Subcutaneous abdominal adipose tissue (tissue), 5 donors: Measurements from ENCODE around the gene UBB.

Experiments used
- H3K27ac ChIP-seq: one replicate; pipeline ENCODE4 v1.7.0; 2013; ENCODE audit warnings: low read depth, mild to moderate bottlenecking, inconsistent platforms, low read length, moderate library complexity
- H3K27me3 ChIP-seq, 5 donors: one replicate each; pipeline ENCODE4 v1.7.0; 2013; ENCODE audit warnings: low read length in 5 of 5, inconsistent platforms in 1 of 5; ENCODE audit not compliant: control insufficient read depth in 5 of 5, insufficient read depth in 4 of 5
- H3K36me3 ChIP-seq, 5 donors: one replicate each; pipeline ENCODE4 v1.7.0; 2013; ENCODE audit warnings: low read length in 5 of 5; ENCODE audit not compliant: control insufficient read depth in 5 of 5, insufficient read depth in 5 of 5
- H3K4me1 ChIP-seq, 5 donors: one replicate each; pipeline ENCODE4 v1.7.0; 2013; ENCODE audit warnings: low read length in 5 of 5, mild to moderate bottlenecking in 3 of 5, moderate library complexity in 1 of 5; ENCODE audit not compliant: control insufficient read depth in 5 of 5, insufficient read depth in 5 of 5
- H3K4me3 ChIP-seq, 5 donors: one replicate each; pipeline ENCODE4 v1.7.0; 2013; ENCODE audit warnings: low read length in 5 of 5, low read depth in 1 of 5
- H3K9ac ChIP-seq, 5 donors: one replicate each; pipeline ENCODE4 v1.7.0; 2013; ENCODE audit warnings: low read length in 5 of 5, mild to moderate bottlenecking in 4 of 5, moderate library complexity in 3 of 5
- H3K9me3 ChIP-seq, 5 donors: one replicate each; pipeline ENCODE4 v1.7.0; 2013; ENCODE audit warnings: low read length in 5 of 5; ENCODE audit not compliant: control insufficient read depth in 5 of 5
- donor health status: healthy.
- donor health status: healthy.
- donor health status: healthy.
- donor health status: healthy.
- donor health status: healthy.

The UBB gene

DNA sequence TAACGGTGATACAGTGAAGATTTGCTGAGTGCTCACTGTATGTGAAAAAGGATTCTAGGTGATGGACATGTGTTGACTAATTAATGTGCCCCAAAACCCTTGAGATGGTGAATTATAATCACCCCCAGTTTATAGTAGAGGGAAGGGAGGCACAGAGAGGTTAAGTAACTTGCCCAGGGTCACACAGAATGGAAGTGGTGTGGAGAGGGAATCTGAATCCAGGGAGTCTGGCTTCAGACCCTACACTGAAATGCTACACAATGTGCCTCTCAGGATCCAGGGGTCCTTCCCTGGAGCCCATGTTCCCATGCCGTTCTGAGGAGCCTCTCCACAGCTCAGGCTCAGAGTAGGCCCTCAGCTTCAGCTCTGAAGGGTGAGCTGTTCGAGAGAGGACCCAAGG, 46.1 kb downstream of the UBB start:
- no peaks in the 10 kb centered on the region for H3K27me3 ChIP-seq
- no peak overlapping the region for H3K4me3 ChIP-seq
- H3K36me3 ChIP-seq: peaks cover 0 to 69% (median 49%) of the 10 kb centered on the region in 5 donors
- H3K4me1 ChIP-seq: peaks cover 0 to 5% (median 0%) of the 10 kb centered on the region in 5 donors
- no peaks in the 10 kb centered on the region for H3K9me3 ChIP-seq
- no peak overlapping the region for H3K27ac ChIP-seq
- no peak overlapping the region for H3K9ac ChIP-seq

DNA sequence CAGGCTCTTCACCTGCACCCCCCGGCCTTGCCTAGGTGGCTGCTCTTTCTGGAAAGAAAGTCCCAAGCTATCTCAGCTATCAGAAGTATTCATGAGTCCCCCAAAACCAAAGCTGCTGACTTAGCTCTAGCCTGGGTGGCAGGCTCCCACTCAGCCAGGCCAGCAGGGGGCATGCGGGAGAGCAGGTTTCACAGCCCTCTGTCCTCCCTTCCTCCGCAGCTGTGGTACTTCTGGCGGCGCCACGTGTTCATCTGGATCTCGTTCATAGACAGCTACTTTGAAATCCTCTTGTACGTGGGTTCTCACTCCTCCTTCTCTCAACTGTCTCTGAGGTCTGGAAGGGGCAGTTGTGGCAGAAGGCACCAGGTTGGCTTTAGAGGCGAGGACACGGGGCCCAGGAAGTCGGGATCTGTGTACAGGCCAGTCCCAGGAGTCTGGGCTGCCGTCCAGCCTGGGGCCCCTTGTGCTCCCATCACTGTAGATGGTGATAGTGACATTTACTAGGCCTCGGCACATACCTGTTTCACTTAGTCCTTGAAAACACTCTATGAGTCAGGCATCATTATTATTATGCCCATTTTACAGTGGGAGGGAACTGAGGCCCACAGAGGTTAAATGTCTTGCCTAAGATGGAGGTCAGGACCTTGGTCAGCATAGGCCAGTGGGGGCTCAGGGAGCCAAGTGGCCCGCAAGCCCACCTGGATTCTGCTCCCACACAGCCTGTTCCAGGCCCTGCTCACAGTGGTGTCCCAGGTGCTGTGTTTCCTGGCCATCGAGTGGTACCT, 47.4 kb downstream of the UBB start:
- Histone ChIP-seq H3K27me3 (no peaks in the 10 kb centered on the region), H3K9ac (no peak overlapping the region), H3K36me3 (peaks cover 0 to 65% (median 42%) of the 10 kb centered on the region in 5 donors), H3K9me3 (no peaks in the 10 kb centered on the region), H3K4me3 (no peak overlapping the region), H3K4me1 (peaks cover 0 to 5% (median 0%) of the 10 kb centered on the region in 5 donors), H3K27ac (no peak overlapping the region)

DNA sequence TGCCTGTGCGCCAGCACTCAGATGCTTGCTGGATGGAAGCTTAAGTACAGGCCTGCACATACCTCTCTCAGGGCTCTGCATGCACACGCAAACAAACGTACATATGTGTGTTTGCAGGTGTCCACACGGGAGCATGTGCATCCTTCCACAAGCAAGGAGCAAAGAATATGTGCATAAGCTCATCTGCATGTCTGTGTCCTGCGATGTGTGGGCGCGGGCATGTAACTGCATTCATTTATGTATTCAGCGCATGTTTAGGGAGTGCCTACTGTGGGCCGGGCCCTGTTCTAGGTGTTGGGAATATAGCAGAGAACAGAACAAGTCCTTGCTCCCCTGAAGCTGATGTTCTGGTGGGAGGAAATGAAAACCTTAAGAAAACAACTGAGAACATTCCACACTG, 48.2 kb downstream of the UBB start:
- Histone ChIP-seq H3K27ac (no peak overlapping the region), H3K36me3 (peaks cover 0 to 66% (median 38%) of the 10 kb centered on the region in 5 donors), H3K9ac (no peak overlapping the region), H3K27me3 (no peaks in the 10 kb centered on the region), H3K4me1 (peaks cover 0 to 5% (median 0%) of the 10 kb centered on the region in 5 donors), H3K9me3 (no peaks in the 10 kb centered on the region), H3K4me3 (no peak overlapping the region)

DNA sequence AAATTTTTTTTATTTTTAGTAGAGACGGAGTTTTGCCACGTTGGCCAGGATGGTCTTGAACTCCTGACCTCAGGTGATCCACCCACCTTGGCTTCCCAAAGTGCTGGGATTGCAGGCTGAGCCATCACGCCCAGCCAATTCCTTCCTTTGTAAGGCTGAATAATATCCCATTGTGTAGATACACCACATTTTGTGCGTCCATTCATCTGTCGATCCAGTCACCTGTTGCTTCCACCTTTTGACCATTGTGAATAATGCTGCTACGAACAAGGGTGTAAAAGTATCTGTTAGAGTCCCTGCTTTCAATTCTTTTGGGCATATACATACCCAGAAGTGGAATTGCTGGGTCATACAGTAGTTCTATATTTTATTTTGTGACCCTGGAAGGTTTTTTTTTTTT, 49.8 kb downstream of the UBB start:
- H3K27ac ChIP-seq: no peak overlapping the region
- H3K9me3 ChIP-seq: no peaks in the 10 kb centered on the region
- peaks cover 0 to 60% (median 38%) of the 10 kb centered on the region in 5 donors for H3K36me3 ChIP-seq
- no peaks in the 10 kb centered on the region for H3K27me3 ChIP-seq
- no peak overlapping the region for H3K9ac ChIP-seq
- peaks cover 0 to 5% (median 0%) of the 10 kb centered on the region in 5 donors for H3K4me1 ChIP-seq
- H3K4me3 ChIP-seq: no peak overlapping the region

DNA sequence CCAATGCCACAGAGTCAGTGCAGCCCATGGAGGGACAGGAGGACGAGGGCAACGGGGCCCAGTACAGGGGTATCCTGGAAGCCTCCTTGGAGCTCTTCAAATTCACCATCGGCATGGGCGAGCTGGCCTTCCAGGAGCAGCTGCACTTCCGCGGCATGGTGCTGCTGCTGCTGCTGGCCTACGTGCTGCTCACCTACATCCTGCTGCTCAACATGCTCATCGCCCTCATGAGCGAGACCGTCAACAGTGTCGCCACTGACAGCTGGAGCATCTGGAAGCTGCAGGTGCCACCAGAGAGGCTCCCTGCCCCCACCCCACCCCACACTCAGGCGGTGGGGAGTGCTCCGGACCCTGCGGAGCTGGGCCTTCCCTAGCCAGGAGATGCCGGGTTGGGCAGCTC, 51.1 kb downstream of the UBB start:
- no peaks in the 10 kb centered on the region for H3K9me3 ChIP-seq
- H3K36me3 ChIP-seq: peaks cover 0 to 48% (median 28%) of the 10 kb centered on the region in 5 donors
- no peak overlapping the region for H3K27ac ChIP-seq
- H3K4me1 ChIP-seq: peaks cover 0 to 5% (median 0%) of the 10 kb centered on the region in 5 donors
- H3K27me3 ChIP-seq: no peaks in the 10 kb centered on the region
- no peak overlapping the region for H3K9ac ChIP-seq
- no peak overlapping the region for H3K4me3 ChIP-seq
